Measurements from ENCODE around the gene FHOD3.

DNA sequence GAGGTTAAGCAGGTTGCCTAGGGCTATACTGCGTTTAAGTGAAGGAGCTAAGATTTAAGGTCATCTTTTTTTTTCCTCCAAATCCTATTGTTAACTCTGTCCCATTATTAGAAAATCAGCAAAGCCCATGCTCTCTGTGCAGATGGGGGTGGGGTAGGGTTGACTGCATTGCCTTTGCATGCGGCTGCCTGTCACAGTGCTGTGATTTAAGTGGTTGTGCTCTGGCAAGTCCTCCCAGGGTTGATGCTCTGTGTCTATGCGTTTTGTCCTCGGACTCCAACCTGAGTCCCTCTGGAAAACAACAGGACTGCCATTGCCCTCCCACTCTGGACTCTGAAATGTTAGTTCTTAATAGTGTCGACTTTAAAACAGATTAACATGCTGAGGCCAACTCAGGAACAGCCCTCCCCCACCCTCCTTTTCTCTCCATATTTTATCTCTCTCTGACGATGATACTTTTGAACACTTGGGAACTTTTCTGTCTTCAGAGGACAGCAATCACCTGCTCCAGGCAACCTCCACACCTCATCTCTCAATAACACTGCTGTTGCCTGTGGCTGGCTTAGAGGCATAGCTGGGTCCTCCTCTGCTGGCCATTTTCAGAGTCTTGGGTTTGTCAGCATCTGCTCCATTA is 5.8 kb downstream of the FHOD3 start:
- TF ChIP-seq, protein P1, sequence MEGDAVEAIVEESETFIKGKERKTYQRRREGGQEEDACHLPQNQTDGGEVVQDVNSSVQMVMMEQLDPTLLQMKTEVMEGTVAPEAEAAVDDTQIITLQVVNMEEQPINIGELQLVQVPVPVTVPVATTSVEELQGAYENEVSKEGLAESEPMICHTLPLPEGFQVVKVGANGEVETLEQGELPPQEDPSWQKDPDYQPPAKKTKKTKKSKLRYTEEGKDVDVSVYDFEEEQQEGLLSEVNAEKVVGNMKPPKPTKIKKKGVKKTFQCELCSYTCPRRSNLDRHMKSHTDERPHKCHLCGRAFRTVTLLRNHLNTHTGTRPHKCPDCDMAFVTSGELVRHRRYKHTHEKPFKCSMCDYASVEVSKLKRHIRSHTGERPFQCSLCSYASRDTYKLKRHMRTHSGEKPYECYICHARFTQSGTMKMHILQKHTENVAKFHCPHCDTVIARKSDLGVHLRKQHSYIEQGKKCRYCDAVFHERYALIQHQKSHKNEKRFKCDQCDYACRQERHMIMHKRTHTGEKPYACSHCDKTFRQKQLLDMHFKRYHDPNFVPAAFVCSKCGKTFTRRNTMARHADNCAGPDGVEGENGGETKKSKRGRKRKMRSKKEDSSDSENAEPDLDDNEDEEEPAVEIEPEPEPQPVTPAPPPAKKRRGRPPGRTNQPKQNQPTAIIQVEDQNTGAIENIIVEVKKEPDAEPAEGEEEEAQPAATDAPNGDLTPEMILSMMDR (IDR thresholded peaks at IDR 0.05 in 8 of 11, conservative IDR thresholded peaks at IDR 0.05 in 3 of 11), result no peak
- no peak for TF ChIP-seq POLR2AphosphoS5 (IDR thresholded peaks at IDR 0.05)

Measured in spleen (tissue), 7 donors.